Natural killer cell (primary cell): Measurements from ENCODE around the gene NPFFR1. TPM values are rescaled to one million over a fixed set of nuclear protein-coding genes. Genes with fewer than 3 reads are reported as not detected.
A peak's percentile ranks its signal among the peaks of the same experiment; 100 is the strongest.
"Not testable (repeated sequence)": the region's sequence is repeated elsewhere in the genome, so short reads cannot be mapped to it uniquely, and the experiment has no call there.

Source experiments
- ATAC-seq, 3 donors: fragments of 150-1000 bp in 2 of 3; fragments of 200-7000 bp in 1 of 3; cut with Tn5 transposase; 1 replicate in 1 of 3; 2 replicates in 2 of 3; pipeline ENCODE4 v1.10.0; 2021; ENCODE audit warnings: mild to moderate bottlenecking in 2 of 3, moderate library complexity in 2 of 3
- DNase-seq, 2 donors: peaks; one replicate each; pipeline versions ENCODE4 v3.0.0 to v3.0.0-alpha.2; 2013 to 2021; ENCODE audit warnings: mixed read lengths in 1 of 2
- H3K27ac ChIP-seq: one replicate; pipeline ENCODE4 v1.5.1; 2013; ENCODE audit warnings: mild to moderate bottlenecking, low read length
- H3K27me3 ChIP-seq: one replicate; pipeline ENCODE4 v1.6.1; 2013; ENCODE audit warnings: low read length; ENCODE audit not compliant: control insufficient read depth, insufficient read depth
- H3K36me3 ChIP-seq: one replicate; pipeline ENCODE4 v1.6.1; 2013; ENCODE audit warnings: low read length; ENCODE audit not compliant: control insufficient read depth, insufficient read depth
- H3K4me1 ChIP-seq: one replicate; pipeline ENCODE4 v1.6.1; 2013; ENCODE audit warnings: low read length; ENCODE audit not compliant: control insufficient read depth, insufficient read depth
- H3K4me3 ChIP-seq: one replicate; pipeline ENCODE4 v1.5.1; 2013; ENCODE audit warnings: low read length
- H3K9me3 ChIP-seq: one replicate; pipeline ENCODE4 v1.6.1; 2013; ENCODE audit warnings: low read length; ENCODE audit not compliant: control insufficient read depth, insufficient read depth
- H3K27ac Mint-ChIP-seq, 2 donors: one replicate each; pipeline ENCODE4 v1.8.0; 2022; ENCODE audit warnings: mild to moderate bottlenecking in 2 of 2, mixed read lengths in 2 of 2, moderate library complexity in 1 of 2
- H3K27me3 Mint-ChIP-seq, 2 donors: one replicate each; pipeline ENCODE4 v1.8.0; 2022; ENCODE audit warnings: low read depth in 2 of 2, mixed read lengths in 2 of 2
- H3K36me3 Mint-ChIP-seq: one replicate; pipeline ENCODE4 v1.8.0; 2022; ENCODE audit warnings: mixed read lengths
- H3K4me1 Mint-ChIP-seq, 2 donors: one replicate each; pipeline ENCODE4 v1.8.0; 2022; ENCODE audit warnings: mixed read lengths in 2 of 2
- H3K4me3 Mint-ChIP-seq: one replicate; pipeline ENCODE4 v1.8.0; 2022; ENCODE audit warnings: mild to moderate bottlenecking, moderate library complexity, mixed read lengths
- H3K9me3 Mint-ChIP-seq, 2 donors: one replicate each; pipeline ENCODE4 v1.8.0; 2022; ENCODE audit warnings: mixed read lengths in 2 of 2
- CTCF ChIP-seq: fragments of 200-600 bp; IDR thresholded peaks from one replicate; pipeline ENCODE4 v1.8.0; 2022; ENCODE audit warnings: antibody characterized with exemption
- WGBS: methylation state at CpG from one replicate; pipeline ENCODE4 v1.1.7; 2013; ENCODE audit warnings: missing lambda C conversion rate; ENCODE audit not compliant: insufficient coverage; 5-methylcytosine and 5-hydroxymethylcytosine counted together
- intact Hi-C: fragments of 100-400 bp; cut with micrococcal nuclease; formaldehyde crosslinking; loops from one replicate; pipeline ENCODE4 v1.14.2; 2022
- total RNA-seq, 4 donors: library from RNA; stranded (reverse); fragments of 120-200 nt in 1 of 4; gene quantifications; one replicate each; pipeline versions ENCODE4 v1.2.3 to v1.2.4, GENCODE V29; 2013 to 2022

The NPFFR1 gene
- total RNA-seq, 3 donors from 2014 or later (not counting 1 experiment from before 2014, with no cell fraction given), result 0.05 TPM; not detected in 2

- Histone ChIP-seq H3K9me3 (no peaks in the 10 kb centered on the region), H3K4me1 (peaks cover 9% of the 10 kb centered on the region), H3K36me3 (peaks cover 10% of the 10 kb centered on the region), H3K4me3 (no peak overlapping the region), H3K27ac (no peak overlapping the region), H3K27me3 (no peaks in the 10 kb centered on the region)
- DNase-seq (no peak), ATAC-seq (no peak)
- intact Hi-C loops, result no loop called here
- no peaks in the 10 kb centered on the region for H3K36me3 Mint-ChIP-seq
- H3K27me3 Mint-ChIP-seq, result no peaks in the 10 kb centered on the region
- 100% methylated on average over 2 of the region's 3 CpGs for WGBS
- H3K4me3 Mint-ChIP-seq, result no peak overlapping the region
- H3K4me1 Mint-ChIP-seq, result peaks cover 10 to 13% of the 10 kb centered on the region in 2 donors
- no peaks in the 10 kb centered on the region for H3K9me3 Mint-ChIP-seq
- H3K27ac Mint-ChIP-seq, result no peak overlapping the region
- TF ChIP-seq CTCF, result no peak
These were observed 56.1 kb downstream of the NPFFR1 start for GRCh38 chr10:70227548-70228320.

GRCh38 chr10:70223728-70224127, 60.1 kb downstream of the NPFFR1 start:
- WGBS, result 96% methylated on average over 2 of the region's 2 CpGs
- Mint-ChIP-seq H3K4me1 (peaks cover 9 to 12% of the 10 kb centered on the region in 2 donors), H3K4me3 (no peak overlapping the region), H3K27me3 (no peaks in the 10 kb centered on the region), H3K27ac (no peak overlapping the region), H3K9me3 (no peaks in the 10 kb centered on the region), H3K36me3 (no peaks in the 10 kb centered on the region)
- Histone ChIP-seq H3K27me3 (no peaks in the 10 kb centered on the region), H3K4me1 (no peaks in the 10 kb centered on the region), H3K9me3 (no peaks in the 10 kb centered on the region), H3K27ac (no peak overlapping the region), H3K4me3 (no peak overlapping the region), H3K36me3 (peaks cover 5% of the 10 kb centered on the region)
- DNase-seq (no peak), ATAC-seq (no peak)
- intact Hi-C loops, result loop anchor here (5.0 kb wide), 1 partner anchor 49 kb away; no protein-coding TSS in a partner anchor
- no peak for TF ChIP-seq CTCF

- H3K4me1 Mint-ChIP-seq, result peaks cover 9 to 12% of the 10 kb centered on the region in 2 donors
- not testable (repeated sequence) for H3K4me1 ChIP-seq, H3K4me3 ChIP-seq, H3K27me3 Mint-ChIP-seq, H3K27me3 ChIP-seq, H3K9me3 Mint-ChIP-seq, H3K36me3 Mint-ChIP-seq, H3K27ac Mint-ChIP-seq, DNase-seq, ATAC-seq, H3K36me3 ChIP-seq, H3K27ac ChIP-seq, H3K4me3 Mint-ChIP-seq, H3K9me3 ChIP-seq
- 84% methylated on average over 7 of the region's 9 CpGs for WGBS
- intact Hi-C loops, result loop anchor here (5.0 kb wide), 1 partner anchor 49 kb away; no protein-coding TSS in a partner anchor
These were observed 60.9 kb downstream of the NPFFR1 start for GRCh38 chr10:70222811-70223447.

GRCh38 chr10:70222340-70222794, 61.4 kb downstream of the NPFFR1 start:
- TF ChIP-seq CTCF, result no peak
- no peak overlapping the region for H3K4me3 Mint-ChIP-seq
- intact Hi-C loops, result loop anchor here (5.0 kb wide), 1 partner anchor 50 kb away; no protein-coding TSS in a partner anchor

More at GRCh38 chr10:70222340-70222794, 61.4 kb downstream of the NPFFR1 start:
- Histone ChIP-seq H3K4me3 (no peak overlapping the region), H3K4me1 (no peaks in the 10 kb centered on the region), H3K27ac (no peak overlapping the region), H3K36me3 (peaks cover 3% of the 10 kb centered on the region), H3K27me3 (no peaks in the 10 kb centered on the region), H3K9me3 (no peaks in the 10 kb centered on the region)
- Mint-ChIP-seq H3K9me3 (no peaks in the 10 kb centered on the region), H3K36me3 (no peaks in the 10 kb centered on the region), H3K27me3 (no peaks in the 10 kb centered on the region), H3K27ac (no peak overlapping the region), H3K4me1 (peaks cover 9 to 12% of the 10 kb centered on the region in 2 donors)
- 88% methylated on average over 3 of the region's 3 CpGs for WGBS
- ATAC-seq (peak in 1 of 3 donors; percentile 56), DNase-seq (no peak)
